IMR-90 (cell line): ENCODE results near the gene CDK6. TPM values are rescaled to one million over a fixed set of nuclear protein-coding genes. Genes with fewer than 3 reads are reported as not detected.
A peak's percentile ranks its signal among the peaks of the same experiment; 100 is the strongest.

ENCODE experiments used
- ATAC-seq: fragments of 200-7000 bp; cut with Tn5 transposase; 2 replicates; pipeline ENCODE4 v1.9.1; 2020; ENCODE audit warnings: low read depth, mild to moderate bottlenecking, moderate library complexity
- BruUV-seq: library from RNA; stranded (reverse); fragments of 400-500 nt; replicated peaks from 2 replicates; lab custom pipeline; 2021; lab: Mats Ljungman, UMichigan
- CTCF ChIA-PET: fragments of 300-600 bp; formaldehyde crosslinking; extraction: SDS; loops from one replicate; lab custom pipeline; 2021; ENCODE audit warnings: antibody characterized with exemption; lab: Yijun Ruan, JAX
- POLR2A ChIA-PET: fragments of 300-600 bp; sonication (Branson Sonifier 250); formaldehyde crosslinking; loops from one replicate; lab custom pipeline; 2022; ENCODE audit warnings: antibody characterized with exemption; ENCODE audit not compliant: unreplicated experiment; lab: Charles Lee
- DNase-seq: peaks from one replicate; pipeline ENCODE4 v3.0.0; 2013
- H2AFZ ChIP-seq: replicated peaks from 2 replicates; pipeline ENCODE3; 2013; ENCODE audit warnings: low read length, mild to moderate bottlenecking; ENCODE audit not compliant: poor library complexity
- H2AK5ac ChIP-seq: 2 replicates; pipeline ENCODE4 v1.6.1; 2013; ENCODE audit warnings: low read depth, low read length, inconsistent platforms
- H2AK9ac ChIP-seq: replicated peaks from 2 replicates; pipeline ENCODE3; 2013; ENCODE audit warnings: mild to moderate bottlenecking, low read depth, low read length, moderate library complexity; ENCODE audit not compliant: poor library complexity
- H2BK120ac ChIP-seq: 2 replicates; pipeline ENCODE4 v1.6.1; 2013; ENCODE audit warnings: low read depth, low read length, inconsistent platforms
- H2BK15ac ChIP-seq: 3 replicates; pipeline ENCODE4 v1.6.1; 2013; ENCODE audit warnings: low read depth, low read length, inconsistent platforms
- H2BK20ac ChIP-seq: 2 replicates; pipeline ENCODE4 v1.6.1; 2013; ENCODE audit warnings: low read depth, mild to moderate bottlenecking, inconsistent platforms, low read length, moderate library complexity
- H2BK5ac ChIP-seq: 2 replicates; pipeline ENCODE4 v1.6.1; 2013; ENCODE audit warnings: mild to moderate bottlenecking, low read depth, low read length, inconsistent platforms; ENCODE audit not compliant: poor library complexity, severe bottlenecking
- H3K14ac ChIP-seq: replicated peaks from 2 replicates; pipeline ENCODE4 v1.6.1; 2013; ENCODE audit warnings: low read depth, low read length, inconsistent platforms
- H3K18ac ChIP-seq: 2 replicates; pipeline ENCODE4 v1.6.1; 2013; ENCODE audit warnings: low read depth, low read length, control low read depth
- H3K23ac ChIP-seq: 2 replicates; pipeline ENCODE4 v1.6.1; 2013; ENCODE audit warnings: low read depth, low read length, inconsistent platforms
- H3K27ac ChIP-seq: 2 replicates; pipeline ENCODE4 v1.5.1; 2013; ENCODE audit warnings: mild to moderate bottlenecking, control low read depth, low read length; ENCODE audit not compliant: insufficient read depth
- H3K27me3 ChIP-seq: 2 replicates; pipeline ENCODE4 v1.6.1; 2013; ENCODE audit warnings: low read length; ENCODE audit not compliant: control insufficient read depth, insufficient read depth
- H3K36me3 ChIP-seq: 2 replicates; pipeline ENCODE4 v1.6.1; 2013; ENCODE audit warnings: low read length, mixed read lengths; ENCODE audit not compliant: control insufficient read depth, insufficient read depth
- H3K4ac ChIP-seq: 2 replicates; pipeline ENCODE4 v1.6.1; 2013; ENCODE audit warnings: low read depth, low read length, inconsistent platforms
- H3K4me1 ChIP-seq: 2 replicates; pipeline ENCODE4 v1.6.1; 2013; ENCODE audit warnings: low read length, mixed read lengths; ENCODE audit not compliant: control insufficient read depth, insufficient read depth
- H3K4me2 ChIP-seq: 2 replicates; pipeline ENCODE4 v1.6.1; 2013; ENCODE audit warnings: low read depth, mild to moderate bottlenecking, control low read depth, low read length, moderate library complexity
- H3K4me3 ChIP-seq: 2 replicates; pipeline ENCODE4 v1.5.1; 2013; ENCODE audit warnings: low read depth, mild to moderate bottlenecking, control low read depth, low read length, moderate library complexity; ENCODE audit not compliant: insufficient read depth
- H3K56ac ChIP-seq: 2 replicates; pipeline ENCODE4 v1.6.1; 2013; ENCODE audit warnings: low read length, inconsistent platforms; ENCODE audit not compliant: insufficient read depth; ENCODE audit errors: extremely low read depth
- H3K79me1 ChIP-seq, 2 experiments: 2 replicates each; pipeline ENCODE4 v1.6.1; 2013; ENCODE audit warnings: low read length in 2 of 2, inconsistent platforms in 1 of 2, low read depth in 1 of 2
- H3K9ac ChIP-seq: 2 replicates; pipeline ENCODE4 v1.6.1; 2013; ENCODE audit warnings: low read depth, low read length, control low read depth
- H3K9me1 ChIP-seq: 2 replicates; pipeline ENCODE4 v1.6.1; 2013; ENCODE audit warnings: low read length, inconsistent platforms; ENCODE audit not compliant: insufficient read depth
- H3K9me3 ChIP-seq: 2 replicates; pipeline ENCODE4 v1.6.1; 2013; ENCODE audit warnings: low read length; ENCODE audit not compliant: control insufficient read depth, insufficient read depth
- H4K20me1 ChIP-seq: 2 replicates; pipeline ENCODE4 v1.6.1; 2013; ENCODE audit warnings: low read length, inconsistent platforms; ENCODE audit not compliant: insufficient read depth
- H4K5ac ChIP-seq: 2 replicates; pipeline ENCODE4 v1.6.1; 2013; ENCODE audit warnings: mild to moderate bottlenecking, low read depth, low read length, control low read depth
- H4K8ac ChIP-seq, 2 experiments: 2 replicates each; pipeline ENCODE4 v1.6.1; 2013; ENCODE audit warnings: low read depth in 2 of 2, low read length in 2 of 2, control low read depth in 1 of 2, inconsistent platforms in 1 of 2
- H4K91ac ChIP-seq: 2 replicates; pipeline ENCODE4 v1.6.1; 2013; ENCODE audit warnings: low read depth, low read length, inconsistent platforms; ENCODE audit not compliant: insufficient read depth
- BHLHE40 ChIP-seq: fragments of 150-350 bp; IDR thresholded peaks from 2 replicates; pipeline ENCODE4 v1.6.1; 2016; ENCODE audit warnings: mild to moderate bottlenecking, low read depth, low read length
- CHD1 ChIP-seq: IDR thresholded peaks from 2 replicates; pipeline ENCODE4 v1.6.1; 2012; ENCODE audit warnings: low read depth, low read length, improper control_type of control experiment
- FOS ChIP-seq: fragments of 150-350 bp; IDR thresholded peaks from 2 replicates; pipeline ENCODE4 v1.6.1; 2016; ENCODE audit warnings: low read depth, low read length
- MAZ ChIP-seq: IDR thresholded peaks from 2 replicates; pipeline ENCODE4 v1.6.1; 2012; ENCODE audit warnings: low read depth, mild to moderate bottlenecking, low read length, improper control_type of control experiment, moderate library complexity, borderline replicate concordance
- MXI1 ChIP-seq: IDR thresholded peaks from 2 replicates; pipeline ENCODE4 v1.6.1; 2012; ENCODE audit warnings: low read depth, mild to moderate bottlenecking, low read length, moderate library complexity, borderline replicate concordance
- NFE2L2 ChIP-seq: fragments of 150-350 bp; IDR thresholded peaks from 2 replicates; pipeline ENCODE4 v1.6.1; 2016; ENCODE audit warnings: low read depth, mild to moderate bottlenecking, low read length
- POLR2A ChIP-seq: IDR thresholded peaks from 2 replicates; pipeline ENCODE4 v1.6.1; 2012; ENCODE audit warnings: mild to moderate bottlenecking, low read depth, low read length
- RAD21 ChIP-seq: IDR thresholded peaks from 2 replicates; pipeline ENCODE4 v1.6.1; 2012; ENCODE audit warnings: low read length, improper control_type of control experiment
- RCOR1 ChIP-seq: IDR thresholded peaks from 2 replicates; pipeline ENCODE4 v1.6.1; 2012; ENCODE audit warnings: mild to moderate bottlenecking, low read length, improper control_type of control experiment; ENCODE audit not compliant: insufficient replicate concordance
- RFX5 ChIP-seq: IDR thresholded peaks from 2 replicates; pipeline ENCODE4 v1.8.0; 2012; ENCODE audit warnings: low read depth, mild to moderate bottlenecking, low read length, moderate library complexity
- SMC3 ChIP-seq: fragments of 150-350 bp; IDR thresholded peaks from 2 replicates; pipeline ENCODE4 v1.6.1; 2016; ENCODE audit warnings: low read depth, mild to moderate bottlenecking, antibody characterized with exemption, low read length, moderate library complexity
- USF2 ChIP-seq: fragments of 150-350 bp; IDR thresholded peaks from 2 replicates; pipeline ENCODE4 v1.6.1; 2017; ENCODE audit warnings: mild to moderate bottlenecking, antibody characterized with exemption, low read length, low read depth
- WGBS, 2 experiments: methylation state at CpG; one replicate each; pipeline versions ENCODE4 v1.1.5 to v1.1.7; 2013; ENCODE audit warnings: missing lambda C conversion rate in 2 of 2; ENCODE audit not compliant: insufficient read length in 1 of 2; ENCODE audit errors: extremely low coverage in 2 of 2; 5-methylcytosine and 5-hydroxymethylcytosine counted together
- dilution Hi-C: fragments of 300-500 bp; cut with HindIII; formaldehyde crosslinking; loops from one replicate; pipeline ENCODE4 v1.14.3; 2018; ENCODE audit warnings: low sequenced_read_pairs; ENCODE audit not compliant: unreplicated experiment
- in situ Hi-C: fragments of 300-500 bp; cut with MboI; formaldehyde crosslinking; loops from 3 replicates; pipeline ENCODE4 v1.14.3; 2019; ENCODE audit warnings: low sequenced_read_pairs, inconsistent platforms, mixed read lengths
- intact Hi-C: fragments of 100-400 bp; cut with micrococcal nuclease; formaldehyde crosslinking; loops from 2 replicates; pipeline ENCODE4 v1.10.0; 2022
- polyA plus RNA-seq, 3 experiments: library from polyadenylated mRNA; depleted of rRNA; stranded (reverse); fragments of >200 nt; gene quantifications; 2 replicates each; pipeline ENCODE4 v1.2.3, GENCODE V29; 2012; ENCODE audit warnings: low replicate concordance in 1 of 3
- total RNA-seq: library from RNA; depleted of rRNA; stranded (reverse); fragments of >200 nt; gene quantifications from 2 replicates; pipeline ENCODE4 v1.2.3, GENCODE V29; 2012
- TF ChIP-seq, protein P1 (sequence below): conservative IDR thresholded peaks from 2 replicates; pipeline ENCODE4 v1.5.1; 2012; ENCODE audit warnings: mild to moderate bottlenecking, low read depth, low read length, improper control_type of control experiment
- TF ChIP-seq, protein P2 (sequence below): fragments of 150-350 bp; IDR thresholded peaks from 2 replicates; pipeline ENCODE4 v1.6.1; 2016; ENCODE audit warnings: low read depth, mild to moderate bottlenecking, low read length, moderate library complexity, borderline replicate concordance

Gene CDK6
- total and polyA plus RNA-seq, 2 of the 4 experiments (the other 2 are of a cell fraction) = 21.5 to 195 TPM

- Histone ChIP-seq H4K8ac (0 out of 4 replicates have a peak overlapping the region, but pooled peaks of 1 of the 2 experiments have one; percentile 22), H3K9ac (no peak overlapping the region), H3K36me3 (peaks cover 2% of the 10 kb centered on the region), H2BK5ac (no peak overlapping the region), H3K4me3 (no peak overlapping the region), H3K4me2 (no peak overlapping the region), H2BK120ac (no peak overlapping the region), H2AFZ (no peak overlapping the region), H3K27ac (no peak overlapping the region), H3K9me1 (peaks cover 21% of the 10 kb centered on the region), H3K4me1 (peaks cover 9% of the 10 kb centered on the region; the same call in 1 of the 2 replicates), H4K20me1 (peaks cover 18% of the 10 kb centered on the region; the same call in 1 of the 2 replicates), H3K4ac (no peak overlapping the region), H2BK15ac (no peak overlapping the region), H3K23ac (no peak overlapping the region), H2BK20ac (no peak overlapping the region), H3K14ac (no peak overlapping the region), H3K56ac (no peak overlapping the region), H3K27me3 (no peaks in the 10 kb centered on the region), H2AK5ac (no peak overlapping the region), H4K5ac (no peak overlapping the region), H4K91ac (no peak overlapping the region), H3K9me3 (no peaks in the 10 kb centered on the region), H2AK9ac (no peak overlapping the region), H3K18ac (no peak overlapping the region), H3K79me1 (peaks cover 41 to 69% of the 10 kb centered on the region in 2 experiments)
- 100% methylated on average over 2 of the region's 6 CpGs; no CpG with 5 or more reads in 1 of the 2 experiments for WGBS, 2 experiments
- no peak for ATAC-seq
- in situ Hi-C loops (no loop called here), dilution Hi-C loops (no loop called here), intact Hi-C loops (no loop called here)
- no TSS peak for BruUV-seq
- POLR2A ChIA-PET = no interaction called here
- no peak for DNase-seq
- CTCF ChIA-PET = no interaction called here
- no peak for TF ChIP-seq RCOR1
- TF ChIP-seq CHD1 = no peak
- TF ChIP-seq SMC3 = no peak
- no peak for TF ChIP-seq MXI1
- no peak for TF ChIP-seq RFX5
- TF ChIP-seq FOS = no peak
- TF ChIP-seq NFE2L2 = no peak
- TF ChIP-seq, protein P1, sequence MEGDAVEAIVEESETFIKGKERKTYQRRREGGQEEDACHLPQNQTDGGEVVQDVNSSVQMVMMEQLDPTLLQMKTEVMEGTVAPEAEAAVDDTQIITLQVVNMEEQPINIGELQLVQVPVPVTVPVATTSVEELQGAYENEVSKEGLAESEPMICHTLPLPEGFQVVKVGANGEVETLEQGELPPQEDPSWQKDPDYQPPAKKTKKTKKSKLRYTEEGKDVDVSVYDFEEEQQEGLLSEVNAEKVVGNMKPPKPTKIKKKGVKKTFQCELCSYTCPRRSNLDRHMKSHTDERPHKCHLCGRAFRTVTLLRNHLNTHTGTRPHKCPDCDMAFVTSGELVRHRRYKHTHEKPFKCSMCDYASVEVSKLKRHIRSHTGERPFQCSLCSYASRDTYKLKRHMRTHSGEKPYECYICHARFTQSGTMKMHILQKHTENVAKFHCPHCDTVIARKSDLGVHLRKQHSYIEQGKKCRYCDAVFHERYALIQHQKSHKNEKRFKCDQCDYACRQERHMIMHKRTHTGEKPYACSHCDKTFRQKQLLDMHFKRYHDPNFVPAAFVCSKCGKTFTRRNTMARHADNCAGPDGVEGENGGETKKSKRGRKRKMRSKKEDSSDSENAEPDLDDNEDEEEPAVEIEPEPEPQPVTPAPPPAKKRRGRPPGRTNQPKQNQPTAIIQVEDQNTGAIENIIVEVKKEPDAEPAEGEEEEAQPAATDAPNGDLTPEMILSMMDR = no peak
- no peak for TF ChIP-seq MAZ
- TF ChIP-seq, protein P2, sequence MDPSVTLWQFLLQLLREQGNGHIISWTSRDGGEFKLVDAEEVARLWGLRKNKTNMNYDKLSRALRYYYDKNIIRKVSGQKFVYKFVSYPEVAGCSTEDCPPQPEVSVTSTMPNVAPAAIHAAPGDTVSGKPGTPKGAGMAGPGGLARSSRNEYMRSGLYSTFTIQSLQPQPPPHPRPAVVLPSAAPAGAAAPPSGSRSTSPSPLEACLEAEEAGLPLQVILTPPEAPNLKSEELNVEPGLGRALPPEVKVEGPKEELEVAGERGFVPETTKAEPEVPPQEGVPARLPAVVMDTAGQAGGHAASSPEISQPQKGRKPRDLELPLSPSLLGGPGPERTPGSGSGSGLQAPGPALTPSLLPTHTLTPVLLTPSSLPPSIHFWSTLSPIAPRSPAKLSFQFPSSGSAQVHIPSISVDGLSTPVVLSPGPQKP = no peak
- TF ChIP-seq USF2 = no peak
- TF ChIP-seq BHLHE40 = no peak
- no peak for TF ChIP-seq RAD21
- TF ChIP-seq POLR2A = no peak
These were observed 151.0 kb downstream of the CDK6 start for GRCh38 chr7:92685136-92686042.
